Muscle of leg (tissue), 11 donors: ENCODE data around the gene GGACT. TPM values are rescaled to one million over a fixed set of nuclear protein-coding genes. Genes with fewer than 3 reads are reported as not detected.
A peak's percentile ranks its signal among the peaks of the same experiment; 100 is the strongest.

Source experiments
- DNase-seq: peaks from one replicate; pipeline ENCODE4 v3.0.0; 2013
- H3K27ac ChIP-seq: one replicate; pipeline ENCODE4 v1.5.1; 2013; ENCODE audit warnings: mild to moderate bottlenecking, low read length, control low read depth
- H3K27me3 ChIP-seq: one replicate; pipeline ENCODE4 v1.6.1; 2013; ENCODE audit warnings: low read length; ENCODE audit not compliant: control insufficient read depth, insufficient read depth
- H3K36me3 ChIP-seq: one replicate; pipeline ENCODE4 v1.6.1; 2013; ENCODE audit warnings: low read length; ENCODE audit not compliant: control insufficient read depth, insufficient read depth
- H3K4me1 ChIP-seq: one replicate; pipeline ENCODE4 v1.6.1; 2013; ENCODE audit warnings: low read length; ENCODE audit not compliant: control insufficient read depth, insufficient read depth
- H3K4me3 ChIP-seq: one replicate; pipeline ENCODE4 v1.5.1; 2013; ENCODE audit warnings: low read length, control low read depth
- H3K9me3 ChIP-seq: replicated peaks from 2 replicates; pipeline ENCODE4 v1.6.1; 2013; ENCODE audit warnings: low read depth, low read length; ENCODE audit not compliant: control insufficient read depth
- WGBS: methylation state at CpG from one replicate; pipeline ENCODE4 v1.1.5; 2013; ENCODE audit warnings: missing lambda C conversion rate; ENCODE audit not compliant: insufficient coverage; 5-methylcytosine and 5-hydroxymethylcytosine counted together
- polyA plus RNA-seq, 8 donors: library from polyadenylated mRNA; unstranded; fragments of 120-200 nt; gene quantifications; one replicate each; pipeline versions ENCODE4 v1.2.1 to v1.2.3, GENCODE V29; 2013; ENCODE audit warnings: inconsistent platforms in 1 of 8, low replicate concordance in 1 of 8; ENCODE audit not compliant: insufficient read length in 8 of 8, insufficient read depth in 1 of 8
- total RNA-seq: library from RNA; stranded (reverse); fragments of 120-200 nt; gene quantifications from one replicate; pipeline ENCODE4 v1.2.4, GENCODE V29; 2013

Gene GGACT
- total and polyA plus RNA-seq, 9 donors = 2.2 to 4.6 (median 2.5) TPM

DNA sequence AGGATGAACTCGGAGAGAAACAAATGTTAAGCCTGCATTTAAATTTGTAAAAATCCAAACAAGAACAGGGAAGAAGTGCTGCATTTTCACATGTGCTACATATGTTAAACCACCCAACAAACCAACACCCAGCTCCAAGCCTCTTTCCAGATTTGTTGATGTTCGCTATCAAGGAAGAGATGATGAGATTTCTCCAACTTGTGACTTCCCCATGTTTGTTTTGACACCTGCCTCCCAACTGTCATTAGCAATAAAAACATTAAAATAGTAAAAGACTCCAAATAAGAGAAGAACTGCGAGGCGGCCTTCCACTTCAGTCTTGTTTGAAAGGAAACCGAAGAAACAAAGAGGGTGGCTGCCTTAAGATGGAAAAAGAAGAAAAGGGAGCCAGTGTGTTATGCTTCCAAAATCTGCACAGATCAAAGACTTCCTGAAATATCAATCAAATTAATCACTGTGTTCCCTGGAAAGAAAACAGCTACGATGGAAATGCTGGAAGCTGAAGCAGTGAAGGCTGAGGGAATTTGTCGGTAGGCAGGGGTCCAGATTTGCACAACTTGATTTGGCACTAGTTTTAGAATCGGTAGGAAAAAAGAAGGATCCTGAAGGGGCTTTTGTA, 14.0 kb upstream of the GGACT start:
- no peaks in the 10 kb centered on the region for H3K9me3 ChIP-seq
- no peak overlapping the region for H3K27ac ChIP-seq
- H3K4me1 ChIP-seq = no peaks in the 10 kb centered on the region
- H3K4me3 ChIP-seq = no peak overlapping the region
- DNase-seq = peak; percentile 52
- no CpG with 5 or more reads among the region's 8 CpGs for WGBS
- no peaks in the 10 kb centered on the region for H3K27me3 ChIP-seq
- no peaks in the 10 kb centered on the region for H3K36me3 ChIP-seq

- H3K36me3 ChIP-seq = no peaks in the 10 kb centered on the region
Measured at GRCh38 chr13:100601716-100602115, 13.1 kb upstream of the GGACT start.

DNA sequence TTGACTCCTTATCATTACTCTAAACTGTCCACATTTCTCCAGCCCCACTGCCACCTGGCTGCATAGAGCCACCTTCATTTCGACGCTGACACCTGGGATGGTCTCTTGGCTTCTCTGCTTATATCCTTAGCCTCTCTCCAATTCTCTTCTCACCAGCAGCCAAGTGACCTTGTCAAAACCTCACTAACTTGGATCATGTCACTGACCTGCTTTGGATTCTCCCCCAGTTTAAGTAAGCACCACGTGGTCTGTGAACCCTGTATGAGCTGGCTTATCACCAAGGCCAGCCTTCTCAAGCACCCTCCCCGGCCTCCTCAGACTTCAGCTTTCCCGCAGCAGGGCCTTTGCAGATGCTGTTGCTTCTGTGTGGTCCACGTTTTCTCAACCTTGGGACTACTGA, 12.3 kb upstream of the GGACT start:
- Histone ChIP-seq H3K36me3 (no peaks in the 10 kb centered on the region), H3K27me3 (no peaks in the 10 kb centered on the region), H3K9me3 (no peaks in the 10 kb centered on the region), H3K4me3 (no peak overlapping the region), H3K27ac (no peak overlapping the region), H3K4me1 (no peaks in the 10 kb centered on the region)
- WGBS = 55% methylated on average over 3 of the region's 6 CpGs
- DNase-seq = peak; percentile 5

More at GRCh38 chr13:100601716-100602115, 13.1 kb upstream of the GGACT start:
- H3K27ac ChIP-seq = no peak overlapping the region
- no peaks in the 10 kb centered on the region for H3K27me3 ChIP-seq
- H3K9me3 ChIP-seq = no peaks in the 10 kb centered on the region
- DNase-seq = no peak
- H3K4me1 ChIP-seq = no peaks in the 10 kb centered on the region
- WGBS = 98% methylated on average over 6 of the region's 7 CpGs
- no peak overlapping the region for H3K4me3 ChIP-seq

DNA sequence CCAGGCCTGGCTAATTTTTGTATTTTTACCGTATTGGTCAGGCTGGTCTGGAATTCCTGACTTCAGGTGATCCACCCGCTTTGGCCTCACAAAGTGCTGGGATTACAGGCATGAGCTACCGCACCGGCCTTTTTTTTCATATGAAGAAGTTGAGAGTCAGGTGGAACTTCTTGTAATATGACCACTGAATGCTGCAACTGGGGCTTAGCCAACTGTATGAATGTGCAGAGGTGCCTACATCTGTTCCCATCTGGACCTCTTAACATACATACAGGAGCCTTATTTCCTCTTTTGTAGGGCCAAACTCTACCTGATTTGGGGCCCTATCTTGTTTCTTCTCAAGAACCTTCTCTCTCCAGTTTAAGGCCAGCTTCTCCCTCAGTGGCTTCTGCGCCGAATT, 11.9 kb upstream of the GGACT start:
- DNase-seq = no peak
- Histone ChIP-seq H3K4me3 (no peak overlapping the region), H3K36me3 (no peaks in the 10 kb centered on the region), H3K27ac (no peak overlapping the region), H3K27me3 (no peaks in the 10 kb centered on the region), H3K4me1 (no peaks in the 10 kb centered on the region), H3K9me3 (no peaks in the 10 kb centered on the region)
- 91% methylated on average over 4 of the region's 6 CpGs for WGBS

GRCh38 chr13:100597253-100597652, 8.7 kb upstream of the GGACT start:
- H3K4me1 ChIP-seq = no peaks in the 10 kb centered on the region
- H3K36me3 ChIP-seq = no peaks in the 10 kb centered on the region
- H3K9me3 ChIP-seq = no peaks in the 10 kb centered on the region
- no peak overlapping the region for H3K27ac ChIP-seq
- DNase-seq = no peak
- no peaks in the 10 kb centered on the region for H3K27me3 ChIP-seq
- H3K4me3 ChIP-seq = no peak overlapping the region
- WGBS = 87% methylated on average over 3 of the region's 4 CpGs

GRCh38 chr13:100596516-100596915, 7.9 kb upstream of the GGACT start:
- no peak for DNase-seq
- Histone ChIP-seq H3K9me3 (no peaks in the 10 kb centered on the region), H3K36me3 (no peaks in the 10 kb centered on the region), H3K4me1 (no peaks in the 10 kb centered on the region), H3K27me3 (no peaks in the 10 kb centered on the region), H3K4me3 (no peak overlapping the region), H3K27ac (no peak overlapping the region)
- no CpG with 5 or more reads among the region's 2 CpGs for WGBS

GRCh38 chr13:100594731-100595130, 6.1 kb upstream of the GGACT start:
- 68% methylated on average over 4 of the region's 4 CpGs for WGBS
- no peak overlapping the region for H3K4me3 ChIP-seq

DNA sequence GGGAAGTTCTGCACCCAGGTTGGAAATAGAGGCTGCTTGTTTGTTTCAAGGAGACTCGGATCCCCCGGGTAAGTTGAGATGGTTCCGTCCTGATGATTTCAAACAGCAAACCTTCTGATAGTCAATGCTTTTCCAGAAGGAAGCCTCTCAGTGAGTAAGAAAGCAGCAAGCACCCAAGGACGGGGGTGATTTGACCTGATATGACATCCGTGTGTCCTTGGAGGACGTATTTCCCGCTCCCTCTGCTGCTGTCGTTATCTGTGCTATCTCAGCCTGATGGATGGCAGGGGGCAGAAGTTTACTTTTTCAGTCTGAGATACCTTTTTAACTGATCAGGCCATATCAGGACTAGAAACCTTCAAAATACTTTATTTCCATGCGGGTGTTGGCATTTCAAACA, 5.7 kb upstream of the GGACT start:
- Histone ChIP-seq H3K9me3 (no peaks in the 10 kb centered on the region), H3K4me1 (no peaks in the 10 kb centered on the region), H3K27ac (no peak overlapping the region), H3K27me3 (no peaks in the 10 kb centered on the region), H3K4me3 (no peak overlapping the region), H3K36me3 (no peaks in the 10 kb centered on the region)
- WGBS = 81% methylated on average over 6 of the region's 9 CpGs
- no peak for DNase-seq

More at GRCh38 chr13:100594731-100595130, 6.1 kb upstream of the GGACT start:
- H3K27ac ChIP-seq = no peak overlapping the region
- DNase-seq = no peak
- no peaks in the 10 kb centered on the region for H3K9me3 ChIP-seq
- no peaks in the 10 kb centered on the region for H3K4me1 ChIP-seq
- no peaks in the 10 kb centered on the region for H3K27me3 ChIP-seq
- H3K36me3 ChIP-seq = no peaks in the 10 kb centered on the region

- WGBS = no CpG with 5 or more reads among the region's 6 CpGs
- Histone ChIP-seq H3K36me3 (no peaks in the 10 kb centered on the region), H3K27ac (no peak overlapping the region), H3K27me3 (peaks cover 4% of the 10 kb centered on the region), H3K4me1 (peaks cover 4% of the 10 kb centered on the region), H3K9me3 (no peaks in the 10 kb centered on the region), H3K4me3 (no peak overlapping the region)
- DNase-seq = peak; percentile 18
Measured at GRCh38 chr13:100589178-100589725, 663 bp upstream of the GGACT start.

DNA sequence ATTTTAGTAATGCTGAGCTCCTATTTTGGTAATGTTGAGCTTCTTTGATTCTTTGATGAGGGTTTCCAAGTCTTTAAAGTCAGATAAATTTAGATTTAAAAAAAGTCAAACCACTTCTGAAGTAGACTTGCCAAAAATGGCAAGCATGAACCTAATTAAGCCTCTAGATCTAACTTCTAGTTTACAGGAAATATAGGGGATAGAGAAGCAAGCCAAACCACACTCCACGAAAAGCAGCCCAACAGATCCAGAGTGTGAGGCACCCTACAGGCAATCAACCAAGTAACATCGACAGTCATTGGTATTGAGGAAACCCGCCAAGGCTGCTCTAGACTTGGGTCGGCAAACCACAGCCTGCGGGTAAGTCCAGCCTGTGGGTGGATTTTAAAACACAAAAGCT, 3.7 kb downstream of the GGACT start:
- no peak for DNase-seq
- peaks cover 4% of the 10 kb centered on the region for H3K27me3 ChIP-seq
- H3K9me3 ChIP-seq = no peaks in the 10 kb centered on the region
- H3K36me3 ChIP-seq = peaks cover 12% of the 10 kb centered on the region
- H3K4me3 ChIP-seq = no peak overlapping the region
- no peak overlapping the region for H3K27ac ChIP-seq
- WGBS = 93% methylated on average over 3 of the region's 5 CpGs
- H3K4me1 ChIP-seq = peaks cover 4% of the 10 kb centered on the region

DNA sequence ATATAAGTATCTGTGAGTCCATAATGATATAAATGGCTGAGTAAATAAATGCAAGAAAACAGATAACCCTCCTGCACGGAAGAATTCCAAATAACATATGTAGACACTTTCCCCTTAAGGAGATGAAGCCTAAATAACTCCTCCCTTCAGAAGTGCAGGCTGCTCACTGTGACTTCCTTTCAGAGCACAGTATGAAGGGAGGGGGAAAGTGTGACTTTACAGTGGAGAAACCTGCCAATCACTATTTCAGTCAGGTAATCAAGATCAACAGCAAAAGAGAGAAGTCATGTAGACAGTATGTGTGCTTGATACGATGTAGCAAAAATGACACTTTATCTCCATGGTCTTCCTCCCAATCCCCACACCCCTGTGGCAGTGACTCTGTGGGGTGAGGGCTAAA, 7.1 kb downstream of the GGACT start:
- peaks cover 12% of the 10 kb centered on the region for H3K36me3 ChIP-seq
- H3K4me1 ChIP-seq = no peaks in the 10 kb centered on the region
- no peaks in the 10 kb centered on the region for H3K9me3 ChIP-seq
- no peak overlapping the region for H3K27ac ChIP-seq
- DNase-seq = no peak
- H3K4me3 ChIP-seq = no peak overlapping the region
- WGBS = no CpG with 5 or more reads among the region's 2 CpGs
- no peaks in the 10 kb centered on the region for H3K27me3 ChIP-seq
